NCI-H2107 treated with DMSO at 0.1 percent for 48 hours (cell line): ENCODE results near the gene SLC25A21.
"Not testable (repeated sequence)": the region's sequence is repeated elsewhere in the genome, so short reads cannot be mapped to it uniquely, and the experiment has no call there.

ENCODE experiments used
- DNase-seq: peaks from one replicate; lab custom pipeline; 2025; ENCODE audit not compliant: unreplicated experiment; lab: John Stamatoyannopoulos, UW

SLC25A21 gene

GRCh38 chr14:37187294-37187693, 14.9 kb upstream of the SLC25A21 start:
- DNase-seq, result no peak

GRCh38 chr14:37186865-37187264, 14.5 kb upstream of the SLC25A21 start:
- DNase-seq, result no peak

- no peak for DNase-seq
Observed at GRCh38 chr14:37185670-37186069, 13.3 kb upstream of the SLC25A21 start.

GRCh38 chr14:37184520-37184919, 12.1 kb upstream of the SLC25A21 start:
- DNase-seq, result not testable (repeated sequence)

GRCh38 chr14:37181441-37181840, 9.0 kb upstream of the SLC25A21 start:
- no peak for DNase-seq

GRCh38 chr14:37180886-37181285, 8.5 kb upstream of the SLC25A21 start:
- DNase-seq, result not testable (repeated sequence)

GRCh38 chr14:37179896-37180502, 7.6 kb upstream of the SLC25A21 start:
- DNase-seq, result no peak

- no peak for DNase-seq
Observed at GRCh38 chr14:37172936-37173614, 669 bp upstream of the SLC25A21 start.

- DNase-seq, result no peak
Observed at GRCh38 chr14:37171678-37172023, 755 bp downstream of the SLC25A21 start.

- DNase-seq, result no peak
Observed at GRCh38 chr14:37170993-37171392, 1.4 kb downstream of the SLC25A21 start.

GRCh38 chr14:37170237-37170636, 2.2 kb downstream of the SLC25A21 start:
- DNase-seq, result peak; percentile 24

GRCh38 chr14:37168721-37169120, 3.7 kb downstream of the SLC25A21 start:
- DNase-seq, result no peak

- DNase-seq, result no peak
Observed at GRCh38 chr14:37167151-37168047, 5.0 kb downstream of the SLC25A21 start.

GRCh38 chr14:37165794-37166193, 6.6 kb downstream of the SLC25A21 start:
- no peak for DNase-seq

- DNase-seq, result not testable (repeated sequence)
Observed at GRCh38 chr14:37162307-37162706, 10.1 kb downstream of the SLC25A21 start.

- DNase-seq, result no peak
Observed at GRCh38 chr14:37157987-37158386, 14.4 kb downstream of the SLC25A21 start.

- no peak for DNase-seq
Observed at GRCh38 chr14:37153483-37153882, 18.9 kb downstream of the SLC25A21 start.

GRCh38 chr14:37153005-37153404, 19.4 kb downstream of the SLC25A21 start:
- DNase-seq, result no peak

- peak; percentile 87 for DNase-seq
Observed at GRCh38 chr14:37150414-37150813, 22.0 kb downstream of the SLC25A21 start.

- DNase-seq, result no peak
Observed at GRCh38 chr14:37147310-37147880, 25.0 kb downstream of the SLC25A21 start.

GRCh38 chr14:37146438-37146837, 26.0 kb downstream of the SLC25A21 start:
- DNase-seq, result not testable (repeated sequence)

GRCh38 chr14:37145395-37145794, 27.0 kb downstream of the SLC25A21 start:
- DNase-seq, result no peak
